Fibroblast of skin of left quadriceps (primary cell): ENCODE measurements around the gene FCAR.
"Not testable (repeated sequence)": the region's sequence is repeated elsewhere in the genome, so short reads cannot be mapped to it uniquely, and the experiment has no call there.

Experiments
- DNase-seq, 2 experiments: peaks; one replicate each; pipeline ENCODE4 v3.0.0-alpha.2; 2013; ENCODE audit warnings: low read depth in 2 of 2

Gene FCAR

DNA sequence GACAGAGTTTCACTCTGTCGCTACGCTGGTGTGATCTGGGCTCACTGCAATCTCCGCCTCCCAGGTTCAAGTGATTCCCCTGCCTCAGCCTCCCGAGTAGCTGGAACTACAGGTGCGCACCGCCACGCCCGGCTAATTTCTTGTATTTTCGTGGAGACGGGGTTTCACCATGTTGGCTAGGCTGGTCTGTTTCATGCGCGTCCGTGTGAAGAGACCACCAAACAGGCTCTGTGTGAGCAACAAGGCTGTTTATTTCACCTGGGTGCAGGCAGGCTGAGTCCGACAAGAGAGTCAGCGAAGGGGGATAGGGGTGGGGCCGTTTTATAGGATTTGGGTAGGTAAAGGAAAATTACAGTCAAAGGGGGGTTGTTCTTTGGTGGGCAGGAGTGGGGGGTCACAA is 20.1 kb downstream of the FCAR start:
- DNase-seq, result not testable (repeated sequence)

- no peak for DNase-seq
Measured at GRCh38 chr19:54896036-54896435, 22.0 kb downstream of the FCAR start.

- not testable (repeated sequence) for DNase-seq
Measured at GRCh38 chr19:54898685-54899084, 24.6 kb downstream of the FCAR start.

DNA sequence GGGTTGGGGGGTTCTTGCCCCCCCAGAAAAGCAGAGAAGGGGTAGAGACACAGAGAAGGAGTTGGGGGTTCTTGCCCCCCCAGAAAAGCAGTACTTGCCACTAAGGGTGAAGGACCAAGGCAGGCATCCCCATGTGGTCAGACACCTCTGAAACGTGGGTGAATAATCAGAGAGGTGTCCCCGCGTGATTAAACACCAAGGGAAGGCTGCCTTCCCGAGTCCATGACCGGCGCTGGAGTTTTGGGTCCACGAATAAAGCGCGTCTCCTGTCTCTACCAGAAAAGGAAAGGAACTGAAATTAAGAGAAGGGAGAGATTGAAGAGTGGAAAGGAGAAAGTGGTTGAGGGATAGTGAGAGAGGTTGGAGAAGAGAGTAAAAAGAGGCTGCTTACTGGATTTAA is 25.6 kb downstream of the FCAR start:
- DNase-seq, result not testable (repeated sequence)

DNA sequence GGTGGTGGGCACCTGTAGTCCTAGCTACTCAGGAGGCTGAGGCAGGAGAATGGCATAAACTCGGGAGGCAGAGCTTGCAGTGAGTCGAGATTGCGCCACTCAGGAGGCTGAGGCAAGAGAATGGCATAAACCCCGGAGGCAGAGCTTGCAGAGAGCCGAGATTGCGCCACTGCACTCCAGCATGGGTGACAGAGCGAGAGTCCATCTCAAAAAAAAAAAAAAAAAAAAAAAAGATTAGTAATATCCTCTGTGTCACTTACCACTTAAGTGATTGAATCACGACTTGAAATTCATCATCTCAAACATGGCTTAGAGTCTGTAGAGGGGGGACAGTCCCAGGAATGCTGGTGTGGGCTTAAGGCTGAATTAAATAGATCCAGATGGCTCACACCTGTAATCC is 27.1 kb downstream of the FCAR start:
- not testable (repeated sequence) for DNase-seq

DNA sequence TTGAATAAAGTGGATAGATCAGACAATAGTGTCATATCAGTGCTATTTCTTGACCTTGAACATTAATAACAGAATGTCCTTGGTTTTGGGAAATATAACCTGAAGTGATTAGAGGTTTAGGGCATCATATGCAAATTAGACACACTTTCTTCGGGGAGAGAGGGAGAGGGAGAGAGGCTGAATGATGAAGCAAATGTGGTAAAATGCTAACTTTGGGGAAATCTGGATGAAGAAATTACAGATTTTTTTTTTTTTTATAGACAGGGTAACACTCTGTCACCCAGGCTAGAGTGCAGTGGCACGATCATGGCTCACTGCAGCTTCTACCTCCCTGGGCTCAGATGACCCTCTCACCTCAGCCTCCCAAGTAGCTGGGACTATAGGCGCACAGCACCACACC is 28.0 kb downstream of the FCAR start:
- no peak for DNase-seq

DNA sequence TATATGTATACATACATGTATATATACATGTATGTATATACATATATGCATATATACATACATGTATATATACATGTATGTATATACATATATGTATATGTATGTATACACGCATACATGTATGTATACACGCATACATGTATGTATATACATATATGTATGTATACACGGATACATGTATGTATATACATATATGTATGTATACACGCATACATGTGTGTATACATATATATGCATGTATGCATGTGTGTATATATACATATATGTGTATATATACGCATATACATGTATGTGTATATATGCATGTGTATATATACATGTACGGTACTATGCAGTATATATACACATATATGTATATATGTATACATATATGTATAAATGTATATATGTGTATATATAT is 29.3 kb downstream of the FCAR start:
- DNase-seq, result no peak

GRCh38 chr19:54904261-54904660 is 30.2 kb downstream of the FCAR start:
- DNase-seq, result not testable (repeated sequence)

GRCh38 chr19:54905421-54905802 is 31.4 kb downstream of the FCAR start:
- no peak for DNase-seq

DNA sequence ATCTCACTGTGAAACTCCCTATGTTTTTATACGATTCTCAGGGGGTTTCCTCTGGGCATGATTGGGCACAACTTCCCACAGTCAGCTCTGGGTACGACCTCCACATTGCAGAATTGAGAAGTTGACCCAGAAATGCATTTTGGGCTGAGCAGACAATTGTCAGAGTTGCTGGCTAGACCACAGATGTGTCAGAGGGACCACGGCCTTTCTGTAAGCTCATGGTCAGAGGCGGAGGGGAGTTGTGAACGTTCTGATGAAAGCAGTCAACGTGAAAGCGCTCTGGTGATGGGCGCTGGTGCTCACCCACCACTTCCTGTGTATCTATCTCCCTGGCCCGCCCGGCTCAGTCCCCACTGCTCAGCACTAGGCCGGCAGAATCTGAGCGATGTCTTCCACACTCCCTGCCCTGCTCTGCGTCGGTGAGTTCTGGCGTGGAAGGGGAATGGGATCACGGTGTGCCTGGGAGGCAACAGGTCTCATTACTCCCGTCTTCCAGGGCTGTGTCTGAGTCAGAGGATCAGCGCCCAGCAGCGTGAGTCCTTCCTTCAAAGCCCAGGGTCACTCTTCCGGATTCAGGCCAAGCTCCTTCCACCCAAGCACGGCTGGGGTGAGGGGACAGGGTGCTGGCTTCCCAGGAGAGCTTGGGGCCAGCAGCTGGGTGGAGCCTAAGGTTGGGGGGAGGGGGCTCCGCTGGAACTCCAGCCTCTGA is 31.9 kb downstream of the FCAR start, which contains the start of gene NCR1:
Gene NCR1, plus strand, starts transcription at position 346 of the 709 bp plus-strand sequence. Its CDS starts 40 bp downstream, at position 386.
- no peak for DNase-seq

DNA sequence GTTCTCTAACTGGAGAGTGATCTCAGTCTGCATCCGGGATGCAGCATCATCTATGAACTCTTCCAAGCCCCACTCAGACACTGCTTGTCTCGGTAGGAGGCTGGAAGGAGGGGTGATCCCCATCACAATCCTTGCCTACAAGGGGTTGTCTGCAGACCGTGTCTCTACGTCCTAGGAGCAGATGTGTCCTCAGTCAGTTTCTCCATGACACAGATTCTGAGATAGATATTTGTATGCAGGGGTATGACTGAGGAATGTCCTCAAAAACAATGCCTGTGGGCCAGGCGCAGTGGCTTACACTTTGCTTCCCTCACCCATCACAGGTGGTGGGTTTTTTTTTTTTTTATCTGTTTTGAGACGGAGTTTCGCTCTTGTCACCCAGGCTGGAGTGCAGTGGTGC is 32.8 kb downstream of the FCAR start:
- DNase-seq, result no peak

DNA sequence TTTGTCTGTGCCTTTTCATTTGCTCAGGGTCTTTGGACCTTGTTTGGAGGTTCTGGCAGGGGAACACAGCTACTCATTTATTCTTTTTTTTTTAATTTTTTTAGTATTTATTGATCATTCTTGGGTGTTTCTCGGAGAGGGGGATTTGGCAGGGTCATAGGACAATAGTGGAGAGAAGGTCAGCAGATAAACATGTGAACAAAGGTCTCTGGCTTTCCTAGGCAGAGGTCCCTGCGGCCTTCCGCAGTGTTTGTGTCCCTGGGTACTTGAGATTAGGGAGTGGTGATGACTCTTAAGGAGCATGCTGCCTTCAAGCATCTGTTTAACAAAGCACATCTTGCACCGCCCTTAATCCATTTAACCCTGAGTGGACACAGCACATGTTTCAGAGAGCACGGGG is 33.9 kb downstream of the FCAR start:
- DNase-seq, result not testable (repeated sequence)

DNA sequence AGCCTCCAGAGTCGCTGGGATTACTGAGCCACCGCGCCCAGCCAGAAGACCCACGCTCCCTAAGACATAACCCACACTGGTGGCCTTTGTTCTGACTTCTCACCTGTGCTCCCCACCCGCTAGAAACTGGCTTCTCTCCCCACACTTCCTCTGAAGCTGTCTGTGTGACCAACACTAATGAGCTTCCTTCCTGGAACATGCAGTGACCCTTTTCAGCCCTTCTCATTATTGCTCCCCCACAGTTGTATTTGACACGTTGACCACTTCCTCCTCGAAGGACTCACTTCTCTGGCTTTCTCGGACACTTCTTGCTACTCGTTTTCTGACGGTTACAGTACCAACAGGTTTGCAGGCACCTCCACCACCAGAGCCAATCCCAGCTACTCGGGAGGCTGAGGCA is 42.8 kb downstream of the FCAR start:
- no peak for DNase-seq

DNA sequence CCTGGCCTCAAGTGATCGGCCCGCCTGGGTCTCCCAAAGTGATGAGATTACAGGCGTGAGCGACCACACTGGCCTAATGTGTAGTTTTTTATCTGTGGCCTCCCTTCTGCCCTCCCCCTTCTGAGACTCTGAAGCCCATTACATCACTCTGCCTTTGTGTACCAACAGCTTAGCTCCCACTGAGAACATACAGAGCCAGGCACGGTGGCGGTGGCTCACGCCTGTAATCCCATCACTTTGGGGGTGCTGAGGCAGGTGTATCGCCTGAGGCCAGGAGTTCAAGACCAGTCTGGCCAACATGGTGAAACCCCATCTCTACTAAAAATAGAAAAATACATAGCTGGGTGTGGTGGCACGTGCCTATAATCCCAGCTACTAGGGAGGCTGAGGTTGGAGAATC is 44.5 kb downstream of the FCAR start:
- no peak for DNase-seq

GRCh38 chr19:54919646-54920563 is 45.9 kb downstream of the FCAR start:
- not testable (repeated sequence) for DNase-seq

- DNase-seq, result no peak
Measured at GRCh38 chr19:54921082-54921481, 47.0 kb downstream of the FCAR start.

- no peak for DNase-seq
Measured at GRCh38 chr19:54923276-54923675, 49.2 kb downstream of the FCAR start.

DNA sequence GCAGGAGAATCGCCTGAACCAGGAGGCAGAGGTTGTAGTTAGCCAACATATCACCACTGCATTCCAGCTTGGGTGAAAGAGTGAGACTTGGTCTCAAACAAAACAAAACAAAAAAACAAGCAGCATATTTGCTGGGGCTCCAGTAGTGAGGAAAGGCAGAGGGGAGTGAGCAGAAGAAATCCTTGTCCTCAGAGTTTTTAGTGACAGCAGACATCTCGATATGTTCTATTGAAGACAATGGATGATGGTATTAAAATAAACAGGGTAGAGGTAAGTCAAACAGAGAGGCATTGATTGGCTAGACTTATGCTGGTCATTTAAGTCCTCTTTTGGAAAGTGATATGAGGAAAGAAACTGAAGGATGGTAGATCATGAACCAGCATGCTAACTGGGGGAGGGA is 54.3 kb downstream of the FCAR start:
- DNase-seq, result no peak

GRCh38 chr19:54937926-54938325 is 63.9 kb downstream of the FCAR start:
- no peak for DNase-seq

GRCh38 chr19:54938906-54939305 is 64.9 kb downstream of the FCAR start:
- DNase-seq, result no peak

- not testable (repeated sequence) for DNase-seq
Measured at GRCh38 chr19:54939538-54939937, 65.5 kb downstream of the FCAR start.
